ENCODE measurements around the gene GSTO2.

The GSTO2 gene

DNA sequence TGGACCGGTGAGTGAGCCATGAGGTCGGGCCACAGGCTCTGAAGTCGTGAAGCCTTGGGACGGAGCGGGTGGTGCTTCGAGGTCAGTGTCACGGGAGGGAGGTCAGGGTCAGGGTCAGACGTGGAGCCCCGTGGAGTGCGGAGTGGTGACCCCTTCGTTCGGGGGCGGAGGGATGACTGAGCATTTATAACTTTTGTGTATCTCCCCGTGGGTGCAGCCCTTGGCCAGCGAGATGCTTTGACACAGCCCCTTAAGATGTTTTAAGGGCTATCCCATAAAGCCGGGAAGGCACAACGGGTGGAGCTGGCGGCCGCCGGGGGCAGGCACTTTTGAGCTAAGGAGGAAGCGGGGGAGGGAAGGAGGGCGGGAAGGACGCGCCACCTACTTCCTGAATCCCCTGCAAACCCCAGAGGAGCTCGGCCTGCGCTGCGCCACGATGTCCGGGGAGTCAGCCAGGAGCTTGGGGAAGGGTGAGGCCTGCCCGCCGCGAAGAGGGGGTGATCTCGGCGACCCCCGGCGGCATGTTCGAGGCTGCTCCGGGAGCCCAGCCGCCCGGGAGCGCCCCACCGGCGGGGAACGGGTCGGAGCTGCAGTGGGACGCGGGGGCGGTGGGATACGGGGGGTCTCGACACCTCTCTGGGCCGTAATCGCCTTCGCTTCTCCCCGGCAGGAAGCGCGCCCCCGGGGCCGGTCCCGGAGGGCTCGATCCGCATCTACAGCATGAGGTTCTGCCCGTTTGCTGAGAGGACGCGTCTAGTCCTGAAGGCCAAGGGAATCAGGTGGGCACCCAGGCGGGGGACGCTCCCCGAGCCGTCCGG lies 14.3 kb upstream of the GSTO2 start, which contains the start of gene GSTO1:
GSTO1 (plus strand) TSS at position 400 of the 818 bp plus-strand sequence; CDS start at position 437, 37 bp downstream.
- DNase-seq: peak; percentile 71

DNA sequence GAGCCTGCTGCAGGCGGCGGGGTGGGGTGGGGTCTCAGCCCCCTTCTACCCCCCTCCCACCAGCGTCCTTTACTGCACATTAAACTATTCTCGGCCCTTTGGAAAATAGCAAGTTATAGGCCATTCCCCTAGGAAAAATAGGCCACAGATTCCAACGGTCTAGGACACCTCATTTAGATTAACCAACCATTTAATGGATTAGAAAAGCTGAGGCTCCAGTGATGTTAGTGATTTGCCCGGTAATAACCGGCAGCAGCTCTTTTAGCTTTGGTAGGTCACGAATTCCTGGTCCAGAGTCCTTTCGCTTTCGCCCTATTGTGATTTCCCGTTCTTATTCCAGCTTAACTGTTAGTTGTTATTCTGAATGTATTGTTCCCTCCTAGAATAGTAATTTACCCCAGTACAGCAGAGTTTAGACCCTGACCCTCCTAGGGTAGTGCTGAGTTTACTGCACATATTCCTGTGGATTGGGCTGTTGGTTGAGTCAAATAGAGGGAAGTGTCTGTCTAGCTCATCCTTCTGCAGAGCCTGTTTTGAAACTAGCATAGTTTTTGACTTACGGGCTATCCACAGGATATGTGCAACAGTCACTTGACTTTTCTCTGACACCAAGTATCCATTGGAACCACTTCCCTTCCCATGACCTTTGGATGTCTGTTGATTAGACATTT lies 13.5 kb upstream of the GSTO2 start:
- DNase-seq: no peak

DNA sequence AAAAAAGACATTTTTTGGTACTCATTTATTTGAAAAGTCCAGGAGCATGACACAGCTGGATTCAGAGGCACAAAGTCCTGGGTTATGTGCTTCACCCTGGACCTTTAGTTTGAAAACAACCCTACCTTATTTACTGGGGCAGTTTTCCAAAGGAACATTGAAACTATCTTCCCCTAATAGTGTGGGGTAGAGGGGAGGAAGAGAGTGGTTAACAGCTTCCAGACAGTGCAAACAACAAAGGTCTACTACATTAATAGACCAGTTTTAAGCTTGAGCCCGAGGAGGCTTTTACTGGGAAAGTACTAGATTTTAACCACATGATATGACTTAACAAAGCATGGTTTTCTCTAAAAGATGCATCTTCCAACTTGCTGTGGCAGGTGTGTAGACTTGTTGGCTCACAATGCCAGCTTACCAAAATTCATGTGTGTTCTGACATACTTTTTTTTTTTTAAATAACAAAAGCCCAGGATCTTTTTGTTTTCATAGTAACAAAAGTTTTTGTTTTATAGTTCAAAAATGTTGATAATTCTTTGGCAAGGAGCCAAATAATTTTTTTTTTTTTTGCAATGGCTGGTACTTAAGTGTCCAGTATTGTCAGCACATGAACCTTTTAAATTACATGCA lies 12.5 kb upstream of the GSTO2 start:
- DNase-seq: no peak

DNA sequence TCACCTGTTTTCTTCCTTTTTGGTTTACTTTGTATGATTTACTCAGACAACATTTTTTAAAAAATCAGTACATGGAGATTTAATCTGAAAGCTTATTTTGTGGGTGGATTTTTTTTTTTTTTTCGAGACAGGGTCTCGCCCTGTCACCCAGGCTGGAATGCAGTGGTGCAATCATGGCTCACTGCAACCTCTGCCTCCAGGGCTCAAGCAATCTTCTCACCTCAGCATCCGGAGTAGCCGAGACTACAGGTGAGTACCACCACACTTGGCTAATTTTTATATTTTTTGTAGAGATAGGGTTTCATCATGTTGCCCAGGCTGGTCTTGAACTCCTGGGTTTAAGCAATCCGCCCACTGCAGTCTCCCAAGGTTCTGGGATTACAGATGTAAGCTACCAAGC lies 11.7 kb upstream of the GSTO2 start:
- no peak for DNase-seq

DNA sequence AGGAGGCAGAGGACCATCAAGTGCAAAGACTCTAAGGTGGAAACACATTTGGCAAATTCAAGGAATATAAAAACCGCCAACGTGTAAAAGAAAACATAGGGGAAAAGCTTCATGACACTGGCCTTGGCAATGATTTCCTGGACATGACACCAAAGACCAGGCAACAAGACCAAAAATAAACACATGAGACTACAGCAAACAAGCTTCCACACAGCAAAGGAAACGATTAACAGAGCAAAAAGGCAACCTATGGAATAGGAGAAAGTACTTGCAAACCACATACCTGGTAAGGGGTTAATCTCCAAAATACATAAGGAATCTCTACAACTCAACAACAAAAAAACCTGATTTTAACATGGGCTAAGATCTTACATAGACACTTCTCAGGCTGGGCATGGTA lies 10.8 kb upstream of the GSTO2 start:
- DNase-seq: no peak

DNA sequence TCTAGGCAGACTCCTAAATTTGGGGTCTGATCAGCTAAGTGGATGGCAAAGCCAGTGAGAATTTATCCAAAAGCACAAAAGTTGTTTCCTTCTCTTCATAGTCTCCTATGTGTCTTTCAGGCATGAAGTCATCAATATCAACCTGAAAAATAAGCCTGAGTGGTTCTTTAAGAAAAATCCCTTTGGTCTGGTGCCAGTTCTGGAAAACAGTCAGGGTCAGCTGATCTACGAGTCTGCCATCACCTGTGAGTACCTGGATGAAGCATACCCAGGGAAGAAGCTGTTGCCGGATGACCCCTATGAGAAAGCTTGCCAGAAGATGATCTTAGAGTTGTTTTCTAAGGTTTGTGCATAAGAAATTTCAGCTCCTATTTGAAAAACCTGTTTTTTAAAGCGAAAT lies 9.5 kb upstream of the GSTO2 start:
- DNase-seq: no peak

DNA sequence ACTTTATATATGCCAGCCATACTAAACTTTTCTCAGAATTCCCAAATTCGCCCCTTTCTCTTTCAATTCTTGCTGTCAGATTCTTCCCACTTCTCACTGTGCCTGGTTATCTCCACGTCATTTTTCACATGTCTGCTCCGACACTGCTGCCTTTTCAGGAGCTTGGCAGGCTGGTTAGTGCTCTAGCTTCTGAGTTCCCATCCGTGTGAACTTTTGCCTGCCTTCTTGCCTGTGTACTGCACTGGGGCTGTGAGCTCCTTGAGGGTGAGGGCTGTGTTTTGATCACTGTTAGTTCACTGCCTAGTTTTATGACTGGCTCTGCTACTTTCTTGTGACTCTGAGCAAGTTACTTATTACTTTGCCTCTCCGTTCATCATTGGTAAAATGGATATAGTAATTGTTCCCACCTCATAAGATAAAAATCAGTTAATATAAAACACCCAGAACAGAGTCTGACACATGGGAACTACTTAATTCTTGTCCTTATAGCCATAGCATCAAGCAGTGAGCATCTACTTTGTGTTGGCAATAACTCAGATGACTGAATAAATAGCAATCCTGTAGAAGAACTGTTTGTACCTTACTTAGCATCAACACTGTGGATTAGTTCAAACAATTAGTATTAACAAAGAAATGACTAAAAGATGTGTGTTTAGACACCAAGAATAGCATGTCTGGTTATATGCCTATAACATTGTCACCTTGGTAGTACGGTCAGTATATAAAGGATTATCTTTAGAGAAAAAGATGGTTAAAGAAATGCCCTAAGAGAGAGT lies 8.8 kb upstream of the GSTO2 start:
- no peak for DNase-seq

DNA sequence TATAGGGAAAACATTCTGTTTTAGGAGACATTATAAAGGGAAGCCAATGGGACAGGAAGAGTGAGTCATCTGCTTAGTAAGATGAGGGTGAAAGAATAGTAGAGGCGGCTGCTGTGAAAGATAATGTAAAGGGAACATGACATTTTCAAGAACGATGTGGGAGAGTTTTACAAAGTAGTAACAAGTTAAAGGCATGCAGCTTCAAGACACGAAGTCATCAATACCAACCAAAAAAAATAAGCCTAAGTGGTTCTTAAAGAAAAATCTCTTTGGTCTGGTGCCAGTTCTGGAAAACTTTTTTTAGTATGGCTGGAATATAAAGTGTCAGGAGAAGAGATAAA lies 8.2 kb upstream of the GSTO2 start:
- no peak for DNase-seq

DNA sequence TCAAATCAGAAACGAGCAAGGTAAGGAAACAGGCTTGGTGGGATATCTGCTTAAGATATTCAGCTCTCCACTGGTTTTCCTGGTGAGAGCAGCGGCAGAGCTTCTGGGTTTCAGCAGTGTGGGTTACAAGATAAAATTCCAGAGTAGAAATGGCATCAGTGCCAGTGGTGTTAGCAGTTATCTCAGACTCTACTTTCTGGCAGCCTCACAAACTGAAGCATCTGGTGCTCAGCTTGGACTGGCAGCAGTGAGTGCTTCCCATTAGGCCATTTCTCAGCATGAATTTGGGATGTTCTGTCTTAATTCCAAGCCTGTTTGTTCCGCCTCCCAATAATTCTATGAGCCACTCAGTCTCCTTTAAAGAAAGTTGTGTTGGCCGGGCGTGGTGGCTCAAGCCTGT lies 6.9 kb upstream of the GSTO2 start:
- no peak for DNase-seq

DNA sequence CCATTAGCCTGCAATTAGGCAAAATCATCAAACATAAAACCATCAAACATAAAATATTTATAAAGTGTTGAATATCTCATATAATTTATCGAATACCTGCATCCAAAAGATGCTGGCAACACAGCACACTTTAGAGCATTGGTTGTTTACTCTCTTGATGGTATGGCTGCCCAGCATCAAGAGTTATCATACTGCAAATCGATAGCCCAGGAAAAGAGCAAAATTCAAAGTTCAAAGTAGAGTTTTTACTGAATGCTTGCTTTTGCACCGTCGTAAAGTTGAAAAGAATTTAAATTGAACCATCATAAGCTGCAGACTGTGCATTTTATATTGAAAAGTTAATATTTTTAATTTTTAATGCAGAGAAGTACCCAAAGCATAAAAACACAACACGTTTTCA lies 4.2 kb upstream of the GSTO2 start:
- DNase-seq: no peak

DNA sequence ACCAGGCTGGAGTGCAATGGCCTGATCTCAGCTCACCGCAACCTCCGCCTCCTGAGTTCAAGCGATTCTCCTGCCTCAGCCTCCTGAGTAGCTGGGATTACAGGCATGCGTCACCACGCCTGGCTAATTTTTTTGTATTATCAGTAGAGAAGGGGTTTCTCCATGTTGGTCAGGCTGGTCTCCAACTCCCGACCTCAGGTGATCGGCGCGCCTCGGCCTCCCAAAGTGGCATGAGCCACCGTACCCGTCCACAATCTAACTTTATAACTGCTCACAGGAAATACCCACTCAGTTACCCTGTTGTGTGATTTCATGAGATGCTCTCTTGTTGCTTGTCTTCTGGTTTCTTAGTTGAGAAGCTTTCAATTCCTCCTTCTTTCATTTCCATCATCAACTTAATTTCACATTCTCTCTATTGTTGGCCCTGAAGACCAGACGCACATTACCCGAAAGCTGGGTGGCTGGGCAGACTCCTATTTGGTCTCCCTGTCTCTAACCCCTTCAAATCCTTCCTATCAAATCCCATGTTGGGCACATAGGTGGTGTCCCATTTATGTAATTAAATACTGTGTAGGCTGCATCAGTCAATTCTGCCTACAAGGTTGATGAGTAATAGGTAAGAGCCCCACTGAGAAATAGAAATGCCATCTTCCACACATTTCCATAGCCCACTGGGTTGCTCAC lies 1.1 kb upstream of the GSTO2 start:
- no peak for DNase-seq

DNA sequence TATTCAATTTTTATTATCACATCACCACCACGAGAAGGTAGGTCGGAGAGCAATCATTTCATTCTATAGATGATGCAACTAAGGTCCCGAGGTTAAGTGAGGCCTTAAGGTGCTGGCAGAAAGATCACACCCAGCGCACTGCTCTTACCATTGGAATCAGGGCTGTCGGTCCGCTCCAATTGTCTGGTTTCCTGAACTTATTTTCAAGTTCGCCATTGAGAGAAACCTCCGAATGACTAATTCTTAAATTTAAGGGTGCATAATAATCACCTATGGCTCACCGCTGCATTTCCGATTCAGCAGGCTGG lies 625 bp upstream of the GSTO2 start:
- no peak for DNase-seq

DNA sequence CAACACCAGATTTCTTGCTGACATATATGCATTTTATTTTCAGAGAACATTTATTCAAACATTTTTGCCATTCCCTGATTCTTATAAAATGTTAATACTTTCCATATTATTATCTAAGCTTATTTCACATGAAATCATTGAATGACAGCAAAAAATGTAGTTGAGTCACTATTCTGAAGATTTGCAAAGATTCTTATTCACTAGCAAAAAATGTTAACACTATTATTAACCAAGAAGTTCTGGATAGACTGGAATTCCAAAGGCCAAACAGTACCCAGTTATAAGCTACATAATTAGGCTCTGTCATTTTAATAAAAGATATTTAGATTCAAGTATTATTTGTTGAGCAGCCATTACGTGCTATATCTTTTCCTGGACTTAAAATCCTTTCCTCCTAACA lies 4.3 kb downstream of the GSTO2 start:
- DNase-seq: no peak

DNA sequence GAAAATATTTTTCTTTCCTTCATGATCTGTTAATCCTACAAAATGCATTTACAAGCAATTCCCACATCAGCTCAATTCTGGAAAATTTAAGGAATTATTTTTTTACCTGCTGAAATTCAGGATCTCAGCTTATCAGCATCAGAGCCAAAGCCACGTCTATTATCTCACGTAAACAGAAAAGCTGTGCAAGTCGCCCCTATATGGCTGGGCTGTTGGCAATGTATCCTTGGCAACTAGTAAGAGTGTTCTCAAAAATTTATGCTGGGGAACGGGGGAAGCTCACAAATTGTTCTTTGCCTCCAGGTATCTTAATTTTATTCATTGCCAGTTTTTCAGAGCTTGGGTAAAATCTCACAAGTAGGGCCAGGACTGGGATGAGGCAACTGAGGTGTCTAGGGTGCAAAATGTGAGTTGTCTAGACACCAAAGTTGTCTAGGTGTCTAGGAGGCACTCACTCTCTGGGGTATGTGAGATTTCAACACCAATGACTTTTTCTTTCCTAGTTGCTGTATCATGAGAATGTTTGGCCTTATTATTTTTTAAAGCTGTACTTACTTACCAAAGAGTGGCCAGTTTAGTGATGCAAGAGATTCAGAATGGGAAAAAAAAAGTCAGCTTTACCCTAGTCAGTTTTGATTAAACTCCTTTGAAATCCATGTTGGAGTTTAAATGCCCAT lies 5.1 kb downstream of the GSTO2 start:
- DNase-seq: no peak

DNA sequence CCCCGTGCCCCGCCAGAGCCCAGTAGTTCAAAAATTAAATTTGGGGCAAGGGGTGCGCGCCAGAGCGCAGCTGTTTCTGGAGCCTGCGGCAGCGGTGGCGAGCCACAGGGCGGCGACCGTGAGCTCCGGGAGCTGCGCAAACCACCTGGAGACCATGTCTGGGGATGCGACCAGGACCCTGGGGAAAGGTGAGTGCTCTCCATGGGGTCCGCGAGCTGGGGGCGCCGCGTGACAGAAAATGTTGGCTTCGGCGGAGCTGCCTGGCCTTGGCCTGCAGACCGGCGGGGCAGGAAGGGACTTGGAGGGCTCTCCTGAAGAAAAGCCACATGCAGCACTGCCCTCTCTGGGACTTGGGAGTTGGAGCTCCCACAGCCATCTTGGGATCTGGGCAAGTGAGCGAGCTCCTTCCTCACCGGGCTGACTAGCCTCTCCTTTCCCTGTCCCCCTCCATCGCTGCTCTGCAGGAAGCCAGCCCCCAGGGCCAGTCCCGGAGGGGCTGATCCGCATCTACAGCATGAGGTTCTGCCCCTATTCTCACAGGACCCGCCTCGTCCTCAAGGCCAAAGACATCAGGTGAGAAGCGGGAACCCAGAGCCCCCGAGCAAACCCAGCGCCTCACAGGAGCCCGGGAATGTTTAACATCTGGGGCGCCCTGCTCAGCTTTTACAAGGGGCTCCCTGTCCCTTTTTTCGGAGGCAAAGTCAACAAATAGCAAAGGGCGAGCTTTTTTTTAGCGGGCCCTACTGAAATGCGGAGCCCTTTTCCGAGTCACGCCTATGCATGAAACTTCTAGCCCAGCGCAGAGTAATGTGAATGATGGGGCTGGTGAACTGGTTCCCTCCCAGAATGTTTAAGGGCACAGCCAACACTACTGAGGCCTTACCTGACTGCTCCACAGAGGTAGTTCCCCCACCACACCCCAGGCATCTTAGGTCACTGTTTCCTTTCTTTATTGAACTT lies 6.1 kb downstream of the GSTO2 start:
- DNase-seq: peak; percentile 69

DNA sequence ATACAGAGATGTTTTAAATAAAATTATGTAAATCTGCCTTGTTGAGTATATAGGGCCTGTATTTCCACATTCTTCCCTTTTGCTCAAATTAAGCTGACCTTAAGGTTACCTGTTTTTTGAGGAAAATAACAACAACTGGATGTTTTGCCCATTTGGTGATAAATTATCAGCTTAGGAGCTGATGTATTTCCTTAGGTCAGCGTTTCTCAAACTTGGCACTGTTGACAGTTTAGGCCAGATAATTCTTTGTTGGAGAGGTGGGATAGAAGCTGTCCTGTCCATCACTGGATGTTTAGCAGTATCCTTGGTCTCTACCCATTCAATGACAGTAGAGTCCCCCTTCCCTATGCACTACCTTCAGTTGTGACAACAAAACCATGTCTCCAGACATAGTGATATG lies 7.2 kb downstream of the GSTO2 start:
- DNase-seq: no peak

DNA sequence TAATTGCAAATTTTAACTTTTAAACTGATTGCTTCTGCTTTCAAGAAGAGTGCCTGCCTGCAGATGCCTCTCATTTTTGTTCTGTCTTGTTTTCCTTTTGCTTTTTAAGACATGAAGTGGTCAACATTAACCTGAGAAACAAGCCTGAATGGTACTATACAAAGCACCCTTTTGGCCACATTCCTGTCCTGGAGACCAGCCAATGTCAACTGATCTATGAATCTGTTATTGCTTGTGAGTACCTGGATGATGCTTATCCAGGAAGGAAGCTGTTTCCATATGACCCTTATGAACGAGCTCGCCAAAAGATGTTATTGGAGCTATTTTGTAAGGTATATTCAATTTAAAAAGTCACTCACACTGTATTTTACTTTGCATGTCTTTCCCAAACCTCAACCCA lies 8.8 kb downstream of the GSTO2 start:
- DNase-seq: no peak

DNA sequence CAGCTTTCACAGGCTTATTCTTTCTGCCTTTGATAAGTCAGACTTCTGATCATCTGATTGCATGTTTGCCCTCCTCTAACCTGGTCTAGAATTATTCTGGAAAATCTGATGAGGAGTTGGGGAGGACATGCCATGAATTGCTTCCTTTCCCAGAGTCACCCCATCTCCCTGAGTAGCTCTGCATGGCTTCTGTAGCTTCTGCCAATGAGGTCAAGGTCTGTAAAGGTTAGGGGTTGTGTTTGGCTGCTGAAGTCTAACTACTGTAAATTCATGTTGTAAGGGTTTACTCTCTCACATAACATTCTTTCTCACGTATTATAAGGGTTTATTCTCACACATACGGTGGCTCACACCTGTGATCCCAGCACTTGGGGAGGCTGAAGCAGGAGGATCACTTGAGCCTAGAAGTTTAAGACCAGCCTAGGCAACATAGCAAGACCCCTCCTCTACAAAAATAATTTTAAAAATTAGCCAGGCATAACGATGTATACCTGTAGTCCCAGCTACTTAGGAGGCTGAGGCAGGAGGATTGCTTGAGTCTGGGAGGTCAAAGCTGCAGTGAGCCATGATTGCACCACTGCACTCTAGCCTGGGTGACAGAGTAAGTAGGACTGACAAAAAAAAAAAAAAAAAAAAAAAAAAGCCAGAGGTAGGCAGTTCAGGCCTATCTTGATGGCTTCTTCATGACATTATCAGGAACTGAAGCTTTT lies 10.7 kb downstream of the GSTO2 start:
- DNase-seq: no peak

DNA sequence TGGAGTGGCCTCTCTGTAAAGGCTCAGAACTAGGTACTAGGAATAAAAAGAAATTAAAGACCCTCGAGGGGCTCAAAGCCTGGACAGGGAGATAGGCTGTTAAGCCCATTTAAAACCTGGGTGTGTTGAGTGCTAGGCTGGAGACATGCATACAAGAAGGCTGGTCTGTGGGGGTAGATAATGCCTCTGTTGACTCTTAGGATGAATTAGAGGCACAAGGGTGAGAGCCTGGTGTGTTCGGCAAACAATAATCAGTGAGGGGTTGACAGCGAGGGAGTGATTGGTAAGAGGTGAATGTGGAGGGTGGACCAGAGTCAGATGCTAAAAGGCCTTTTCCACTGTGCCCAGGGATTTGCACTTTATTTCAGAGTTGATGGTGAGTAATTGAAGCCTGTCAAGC lies 12.7 kb downstream of the GSTO2 start:
- DNase-seq: no peak

DNA sequence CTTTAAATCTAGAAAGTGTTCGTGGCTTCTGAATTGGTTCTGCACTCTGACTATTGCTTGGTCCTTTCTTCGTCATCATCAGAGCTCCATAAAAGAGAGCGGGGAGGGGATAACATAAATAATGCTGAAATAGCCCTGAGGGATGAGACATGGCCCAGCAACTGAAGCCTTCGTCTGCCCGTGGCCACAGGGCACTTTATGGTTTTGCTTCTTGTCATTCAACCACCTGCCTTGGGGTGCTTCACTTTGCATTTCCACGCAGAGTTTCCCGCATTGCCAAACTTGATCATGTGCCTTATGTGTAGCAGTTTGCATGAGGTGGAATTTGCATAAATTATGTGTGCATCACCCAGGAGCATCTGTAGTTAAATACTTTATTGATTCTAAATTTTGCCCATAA lies 15.9 kb downstream of the GSTO2 start:
- DNase-seq: no peak

DNA sequence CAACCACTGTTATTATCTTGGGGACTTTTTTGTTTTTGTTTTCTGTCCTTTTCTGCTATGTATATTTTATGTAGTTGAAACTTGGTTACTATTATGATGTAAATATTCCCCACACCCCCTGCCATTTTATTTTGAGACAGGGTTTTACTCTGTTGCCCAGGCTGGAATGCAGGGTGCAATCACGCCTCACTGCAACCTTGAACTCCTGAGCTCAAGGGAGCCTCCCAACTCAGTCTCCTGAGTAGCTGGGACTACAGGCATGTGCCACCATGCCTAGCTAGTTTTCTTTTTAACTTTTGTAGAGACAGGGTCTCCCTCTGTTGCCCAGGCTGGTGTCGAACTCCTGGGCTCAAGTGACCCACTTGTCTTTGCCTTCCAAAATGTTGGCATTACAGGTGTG lies 18.0 kb downstream of the GSTO2 start:
- no peak for DNase-seq

Measured in CD4-positive, alpha-beta T cell treated with Interleukin-17A for 4 hours (primary cell).